Liver (tissue), 9 donors: ENCODE results near the gene LRMDA. TPM values are rescaled to one million over a fixed set of nuclear protein-coding genes. Genes with fewer than 3 reads are reported as not detected.

ENCODE experiments used
- DNase-seq: peaks from one replicate; pipeline ENCODE4 v3.0.0-alpha.2; 2017; ENCODE audit warnings: low spot score
- H3K27ac ChIP-seq, 2 donors: one replicate each; pipeline ENCODE4 v1.7.0; 2013; ENCODE audit warnings: inconsistent platforms in 2 of 2, low read length in 2 of 2, control low read depth in 1 of 2, low read depth in 1 of 2, mild to moderate bottlenecking in 1 of 2
- H3K27me3 ChIP-seq, 4 donors: one replicate each; pipeline versions ENCODE4 v1.6.1 to v1.7.0; 2013; ENCODE audit warnings: low read length in 3 of 4, inconsistent platforms in 1 of 4, mild to moderate bottlenecking in 1 of 4, moderate library complexity in 1 of 4; ENCODE audit not compliant: control insufficient read depth in 4 of 4, insufficient read depth in 4 of 4
- H3K36me3 ChIP-seq, 4 donors: one replicate each; pipeline versions ENCODE4 v1.6.1 to v1.7.0; 2013; ENCODE audit warnings: low read length in 3 of 4, mild to moderate bottlenecking in 3 of 4, low read depth in 1 of 4, moderate library complexity in 1 of 4; ENCODE audit not compliant: control insufficient read depth in 4 of 4, insufficient read depth in 3 of 4
- H3K4me1 ChIP-seq, 4 donors: one replicate each; pipeline versions ENCODE4 v1.6.1 to v1.7.0; 2013; ENCODE audit warnings: low read length in 3 of 4, mild to moderate bottlenecking in 3 of 4, moderate library complexity in 1 of 4; ENCODE audit not compliant: control insufficient read depth in 4 of 4, insufficient read depth in 4 of 4
- H3K4me3 ChIP-seq, 3 donors: one replicate each; pipeline versions ENCODE4 v1.6.1 to v1.7.0; 2013; ENCODE audit warnings: low read length in 3 of 3, control low read depth in 1 of 3, low read depth in 1 of 3, mild to moderate bottlenecking in 1 of 3
- H3K9ac ChIP-seq, 2 donors: one replicate each; pipeline ENCODE4 v1.7.0; 2013; ENCODE audit warnings: low read length in 2 of 2, mild to moderate bottlenecking in 2 of 2, moderate library complexity in 2 of 2, control low read depth in 1 of 2, low read depth in 1 of 2
- H3K9me3 ChIP-seq, 4 donors: one replicate each; pipeline versions ENCODE4 v1.6.1 to v1.7.0; 2013; ENCODE audit warnings: low read length in 3 of 4; ENCODE audit not compliant: control insufficient read depth in 4 of 4
- EGR1 ChIP-seq, 2 donors: IDR thresholded peaks; 2 replicates each; pipeline ENCODE4 v1.6.1; 2016 to 2018; ENCODE audit warnings: antibody characterized with exemption in 2 of 2, low read depth in 2 of 2
- FOXA1 ChIP-seq: IDR thresholded peaks from 2 replicates; pipeline ENCODE4 v1.6.1; 2016; ENCODE audit warnings: antibody characterized with exemption
- FOXA2 ChIP-seq: IDR thresholded peaks from 2 replicates; pipeline ENCODE4 v1.6.1; 2016; ENCODE audit warnings: antibody characterized with exemption
- GABPA ChIP-seq, 2 donors: IDR thresholded peaks in 1 of 2; conservative IDR thresholded peaks in 1 of 2; 2 replicates each; pipeline ENCODE4 v1.6.1; 2016; ENCODE audit warnings: antibody characterized with exemption in 2 of 2, mild to moderate bottlenecking in 1 of 2, moderate library complexity in 1 of 2
- HNF4A ChIP-seq, 2 donors: conservative IDR thresholded peaks; 2 replicates each; pipeline ENCODE4 v1.6.1; 2016; ENCODE audit warnings: antibody characterized with exemption in 2 of 2, mild to moderate bottlenecking in 2 of 2
- HNF4G ChIP-seq: IDR thresholded peaks from 2 replicates; pipeline ENCODE4 v1.6.1; 2016; ENCODE audit warnings: antibody characterized with exemption
- JUND ChIP-seq, 2 donors: IDR thresholded peaks; 2 replicates each; pipeline ENCODE4 v1.6.1; 2016; ENCODE audit warnings: antibody characterized with exemption in 2 of 2
- NR2F2 ChIP-seq: IDR thresholded peaks from 2 replicates; pipeline ENCODE4 v1.6.1; 2016; ENCODE audit warnings: antibody characterized with exemption
- RAD21 ChIP-seq, 2 donors: IDR thresholded peaks; 2 replicates each; pipeline ENCODE4 v1.6.1; 2016; ENCODE audit warnings: antibody characterized with exemption in 2 of 2, mild to moderate bottlenecking in 2 of 2
- RXRA ChIP-seq, 2 donors: IDR thresholded peaks; 2 replicates each; pipeline ENCODE4 v1.6.1; 2017 to 2018; ENCODE audit warnings: antibody characterized with exemption in 2 of 2, mild to moderate bottlenecking in 1 of 2
- SP1 ChIP-seq: IDR thresholded peaks from 2 replicates; pipeline ENCODE4 v1.6.1; 2018; ENCODE audit warnings: antibody characterized with exemption, mild to moderate bottlenecking
- TAF1 ChIP-seq: conservative IDR thresholded peaks from 2 replicates; pipeline ENCODE4 v1.6.1; 2016; ENCODE audit warnings: antibody characterized with exemption, mild to moderate bottlenecking
- YY1 ChIP-seq: IDR thresholded peaks from 2 replicates; pipeline ENCODE4 v1.6.1; 2016; ENCODE audit warnings: antibody characterized with exemption, mild to moderate bottlenecking
- WGBS: extraction: QIAGEN DNeasy Blood & Tissue Kit; methylation state at CpG from one replicate; pipeline ENCODE4 v1.1.7; 2013; 5-methylcytosine and 5-hydroxymethylcytosine counted together
- polyA plus RNA-seq, 2 donors: library from polyadenylated mRNA; stranded (reverse) in 1 of 2; unstranded in 1 of 2; fragments of 200-250 nt in 1 of 2; fragments of >200 nt in 1 of 2; fragmentation: Nextera tagmentation in 1 of 2; extraction: Ambion mirVana in 1 of 2; gene quantifications; one replicate each; pipeline versions ENCODE4 v1.2.1 to v1.2.3, GENCODE V29; 2013 to 2015
- total RNA-seq, 2 donors: library from RNA; depleted of rRNA; stranded (reverse); fragments of >200 nt; gene quantifications; one replicate each; pipeline ENCODE4 v1.2.3, GENCODE V29; 2014
- TF ChIP-seq, protein P1 (sequence below): IDR thresholded peaks from 2 replicates; pipeline ENCODE4 v1.6.1; 2016; ENCODE audit warnings: antibody characterized with exemption
- TF ChIP-seq, protein P2 (sequence below): IDR thresholded peaks from 2 replicates; pipeline ENCODE4 v1.6.1; 2016; ENCODE audit warnings: antibody characterized with exemption
- TF ChIP-seq, protein P3 (sequence below): fragments of 150-350 bp; IDR thresholded peaks from 2 replicates; pipeline ENCODE4 v1.5.1; 2017; ENCODE audit warnings: improper control_type of control experiment, low read depth, low read length; ENCODE audit not compliant: missing input control
- TF ChIP-seq, protein P4 (sequence below): IDR thresholded peaks from 2 replicates; pipeline ENCODE4 v1.6.1; 2016; ENCODE audit warnings: antibody characterized with exemption, mild to moderate bottlenecking
- TF ChIP-seq, protein P5 (sequence below): IDR thresholded peaks from 2 replicates; pipeline ENCODE4 v1.6.1; 2016; ENCODE audit warnings: antibody characterized with exemption
- donor health status: healthy.
- donor health status: healthy.
- donor health status: healthy.
- donor health status: healthy.
- donor health status: healthy.

The LRMDA gene
- total and polyA plus RNA-seq, 4 donors = 7.9 to 15.8 (median 11.3) TPM

DNA sequence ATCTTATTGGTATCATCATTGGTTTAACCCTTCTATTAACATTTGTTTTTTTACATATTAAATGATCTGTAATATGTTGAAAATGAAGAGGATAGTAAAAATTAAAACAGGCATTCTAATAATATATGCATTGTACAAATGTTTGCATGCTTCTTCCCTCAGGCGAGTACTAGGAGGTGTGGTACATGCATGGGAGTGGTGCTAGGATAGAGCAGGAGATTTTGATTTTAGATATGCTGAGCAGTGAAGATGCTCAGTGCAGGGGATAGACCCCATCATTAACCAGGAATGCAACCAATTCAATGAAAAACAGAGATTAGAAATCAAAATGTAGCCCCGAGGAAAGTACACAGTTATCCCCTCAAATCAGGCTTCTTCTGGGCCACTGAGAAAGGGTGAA is 916.4 kb downstream of the LRMDA start (continued):
- TF ChIP-seq JUND (IDR thresholded peaks at IDR 0.05) = no peak
- TF ChIP-seq, protein P1, sequence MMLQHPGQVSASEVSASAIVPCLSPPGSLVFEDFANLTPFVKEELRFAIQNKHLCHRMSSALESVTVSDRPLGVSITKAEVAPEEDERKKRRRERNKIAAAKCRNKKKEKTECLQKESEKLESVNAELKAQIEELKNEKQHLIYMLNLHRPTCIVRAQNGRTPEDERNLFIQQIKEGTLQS = no peak
- no peak for TF ChIP-seq FOXA2
- no peak for TF ChIP-seq EGR1 (IDR thresholded peaks at IDR 0.05; ENCODE audit: low read depth in 2 of 2)

DNA sequence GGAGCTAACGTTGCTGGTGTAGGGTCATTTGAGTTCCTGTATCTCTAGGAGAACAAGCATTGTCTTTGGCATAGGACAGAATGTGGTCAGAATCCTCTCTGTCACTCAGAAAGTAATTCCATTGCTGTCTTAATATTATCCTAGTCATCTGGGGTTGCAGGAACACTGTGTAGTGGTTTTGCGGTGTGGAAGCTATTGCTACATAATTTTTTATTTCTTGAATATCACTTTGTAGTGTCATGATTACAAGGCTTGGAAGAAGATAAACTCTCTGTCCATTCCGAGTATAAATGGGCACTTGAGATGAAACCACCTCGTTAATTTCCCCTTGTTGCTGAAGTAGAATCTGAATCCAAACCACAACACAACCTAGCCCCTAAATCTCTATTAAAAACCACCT is 919.2 kb downstream of the LRMDA start:
- Histone ChIP-seq H3K4me1 (no peaks in the 10 kb centered on the region), H3K36me3 (no peaks in the 10 kb centered on the region), H3K27ac (no peak overlapping the region), H3K4me3 (no peak overlapping the region), H3K27me3 (no peaks in the 10 kb centered on the region), H3K9ac (no peak overlapping the region), H3K9me3 (no peaks in the 10 kb centered on the region)
- TF ChIP-seq FOXA1 = no peak
- TF ChIP-seq, protein P2, sequence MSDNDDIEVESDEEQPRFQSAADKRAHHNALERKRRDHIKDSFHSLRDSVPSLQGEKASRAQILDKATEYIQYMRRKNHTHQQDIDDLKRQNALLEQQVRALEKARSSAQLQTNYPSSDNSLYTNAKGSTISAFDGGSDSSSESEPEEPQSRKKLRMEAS = no peak
- TF ChIP-seq NR2F2 = no peak
- no peak for TF ChIP-seq GABPA (IDR thresholded peaks at IDR 0.05 in 1 of 2, conservative IDR thresholded peaks at IDR 0.05 in 1 of 2)
- TF ChIP-seq SP1 = no peak
- no peak for TF ChIP-seq FOXA2
- no peak for TF ChIP-seq YY1
- no peak for TF ChIP-seq TAF1
- no peak for TF ChIP-seq HNF4A (conservative IDR thresholded peaks at IDR 0.05)
- TF ChIP-seq, protein P3, sequence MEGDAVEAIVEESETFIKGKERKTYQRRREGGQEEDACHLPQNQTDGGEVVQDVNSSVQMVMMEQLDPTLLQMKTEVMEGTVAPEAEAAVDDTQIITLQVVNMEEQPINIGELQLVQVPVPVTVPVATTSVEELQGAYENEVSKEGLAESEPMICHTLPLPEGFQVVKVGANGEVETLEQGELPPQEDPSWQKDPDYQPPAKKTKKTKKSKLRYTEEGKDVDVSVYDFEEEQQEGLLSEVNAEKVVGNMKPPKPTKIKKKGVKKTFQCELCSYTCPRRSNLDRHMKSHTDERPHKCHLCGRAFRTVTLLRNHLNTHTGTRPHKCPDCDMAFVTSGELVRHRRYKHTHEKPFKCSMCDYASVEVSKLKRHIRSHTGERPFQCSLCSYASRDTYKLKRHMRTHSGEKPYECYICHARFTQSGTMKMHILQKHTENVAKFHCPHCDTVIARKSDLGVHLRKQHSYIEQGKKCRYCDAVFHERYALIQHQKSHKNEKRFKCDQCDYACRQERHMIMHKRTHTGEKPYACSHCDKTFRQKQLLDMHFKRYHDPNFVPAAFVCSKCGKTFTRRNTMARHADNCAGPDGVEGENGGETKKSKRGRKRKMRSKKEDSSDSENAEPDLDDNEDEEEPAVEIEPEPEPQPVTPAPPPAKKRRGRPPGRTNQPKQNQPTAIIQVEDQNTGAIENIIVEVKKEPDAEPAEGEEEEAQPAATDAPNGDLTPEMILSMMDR = no peak
- no peak for TF ChIP-seq RAD21 (IDR thresholded peaks at IDR 0.05)
- TF ChIP-seq, protein P4, sequence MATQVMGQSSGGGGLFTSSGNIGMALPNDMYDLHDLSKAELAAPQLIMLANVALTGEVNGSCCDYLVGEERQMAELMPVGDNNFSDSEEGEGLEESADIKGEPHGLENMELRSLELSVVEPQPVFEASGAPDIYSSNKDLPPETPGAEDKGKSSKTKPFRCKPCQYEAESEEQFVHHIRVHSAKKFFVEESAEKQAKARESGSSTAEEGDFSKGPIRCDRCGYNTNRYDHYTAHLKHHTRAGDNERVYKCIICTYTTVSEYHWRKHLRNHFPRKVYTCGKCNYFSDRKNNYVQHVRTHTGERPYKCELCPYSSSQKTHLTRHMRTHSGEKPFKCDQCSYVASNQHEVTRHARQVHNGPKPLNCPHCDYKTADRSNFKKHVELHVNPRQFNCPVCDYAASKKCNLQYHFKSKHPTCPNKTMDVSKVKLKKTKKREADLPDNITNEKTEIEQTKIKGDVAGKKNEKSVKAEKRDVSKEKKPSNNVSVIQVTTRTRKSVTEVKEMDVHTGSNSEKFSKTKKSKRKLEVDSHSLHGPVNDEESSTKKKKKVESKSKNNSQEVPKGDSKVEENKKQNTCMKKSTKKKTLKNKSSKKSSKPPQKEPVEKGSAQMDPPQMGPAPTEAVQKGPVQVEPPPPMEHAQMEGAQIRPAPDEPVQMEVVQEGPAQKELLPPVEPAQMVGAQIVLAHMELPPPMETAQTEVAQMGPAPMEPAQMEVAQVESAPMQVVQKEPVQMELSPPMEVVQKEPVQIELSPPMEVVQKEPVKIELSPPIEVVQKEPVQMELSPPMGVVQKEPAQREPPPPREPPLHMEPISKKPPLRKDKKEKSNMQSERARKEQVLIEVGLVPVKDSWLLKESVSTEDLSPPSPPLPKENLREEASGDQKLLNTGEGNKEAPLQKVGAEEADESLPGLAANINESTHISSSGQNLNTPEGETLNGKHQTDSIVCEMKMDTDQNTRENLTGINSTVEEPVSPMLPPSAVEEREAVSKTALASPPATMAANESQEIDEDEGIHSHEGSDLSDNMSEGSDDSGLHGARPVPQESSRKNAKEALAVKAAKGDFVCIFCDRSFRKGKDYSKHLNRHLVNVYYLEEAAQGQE = no peak
- no peak for TF ChIP-seq RXRA (IDR thresholded peaks at IDR 0.05)
- no peak for TF ChIP-seq EGR1 (IDR thresholded peaks at IDR 0.05; ENCODE audit: low read depth in 2 of 2)
- TF ChIP-seq, protein P1 = no peak
- no peak for TF ChIP-seq HNF4G
- 90% methylated on average over 4 of the region's 4 CpGs for WGBS
- no peak for DNase-seq

DNA sequence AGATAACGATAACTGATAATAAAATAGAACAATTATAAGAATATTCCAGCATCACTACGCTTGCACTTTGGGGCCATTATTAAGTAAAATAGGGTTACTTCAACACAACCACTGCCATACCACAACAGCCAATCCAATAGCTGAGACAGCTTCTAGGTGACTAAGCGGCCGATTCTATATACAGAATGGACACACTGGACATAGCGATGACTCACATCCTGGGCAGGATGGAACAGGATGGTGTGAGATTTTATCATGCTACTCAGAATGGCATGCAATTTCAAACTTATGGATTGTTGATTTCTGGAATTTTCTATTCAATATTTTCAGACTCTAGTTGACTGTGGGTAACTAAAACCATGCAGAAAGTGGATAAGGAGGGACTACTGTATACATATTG is 920.9 kb downstream of the LRMDA start:
- no peaks in the 10 kb centered on the region for H3K27me3 ChIP-seq
- H3K4me1 ChIP-seq = no peaks in the 10 kb centered on the region
- no peak overlapping the region for H3K9ac ChIP-seq
- H3K4me3 ChIP-seq = no peak overlapping the region
- no peak overlapping the region for H3K27ac ChIP-seq
- 93% methylated on average over 5 of the region's 5 CpGs for WGBS
- no peaks in the 10 kb centered on the region for H3K9me3 ChIP-seq
- no peaks in the 10 kb centered on the region for H3K36me3 ChIP-seq
- DNase-seq = no peak
- TF ChIP-seq YY1 = no peak
- TF ChIP-seq, protein P1 = no peak
- TF ChIP-seq RXRA (IDR thresholded peaks at IDR 0.05) = no peak
- no peak for TF ChIP-seq HNF4G
- no peak for TF ChIP-seq NR2F2
- no peak for TF ChIP-seq SP1
- TF ChIP-seq, protein P5, sequence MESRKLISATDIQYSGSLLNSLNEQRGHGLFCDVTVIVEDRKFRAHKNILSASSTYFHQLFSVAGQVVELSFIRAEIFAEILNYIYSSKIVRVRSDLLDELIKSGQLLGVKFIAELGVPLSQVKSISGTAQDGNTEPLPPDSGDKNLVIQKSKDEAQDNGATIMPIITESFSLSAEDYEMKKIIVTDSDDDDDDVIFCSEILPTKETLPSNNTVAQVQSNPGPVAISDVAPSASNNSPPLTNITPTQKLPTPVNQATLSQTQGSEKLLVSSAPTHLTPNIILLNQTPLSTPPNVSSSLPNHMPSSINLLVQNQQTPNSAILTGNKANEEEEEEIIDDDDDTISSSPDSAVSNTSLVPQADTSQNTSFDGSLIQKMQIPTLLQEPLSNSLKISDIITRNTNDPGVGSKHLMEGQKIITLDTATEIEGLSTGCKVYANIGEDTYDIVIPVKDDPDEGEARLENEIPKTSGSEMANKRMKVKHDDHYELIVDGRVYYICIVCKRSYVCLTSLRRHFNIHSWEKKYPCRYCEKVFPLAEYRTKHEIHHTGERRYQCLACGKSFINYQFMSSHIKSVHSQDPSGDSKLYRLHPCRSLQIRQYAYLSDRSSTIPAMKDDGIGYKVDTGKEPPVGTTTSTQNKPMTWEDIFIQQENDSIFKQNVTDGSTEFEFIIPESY = no peak
- TF ChIP-seq GABPA (IDR thresholded peaks at IDR 0.05 in 1 of 2, conservative IDR thresholded peaks at IDR 0.05 in 1 of 2) = no peak
- TF ChIP-seq, protein P3 = no peak
- TF ChIP-seq FOXA1 = no peak
- TF ChIP-seq, protein P2 = no peak
- TF ChIP-seq HNF4A (conservative IDR thresholded peaks at IDR 0.05) = no peak
